ENCODE measurements around the gene ADGRE2. TPM values are rescaled to one million over a fixed set of nuclear protein-coding genes. Genes with fewer than 3 reads are reported as not detected.
A peak's percentile ranks its signal among the peaks of the same experiment; 100 is the strongest.
"Not testable (repeated sequence)": the region's sequence is repeated elsewhere in the genome, so short reads cannot be mapped to it uniquely, and the experiment has no call there.

The ADGRE2 gene
- 0.21 TPM for total RNA-seq

- H3K4me3 ChIP-seq, H3K27me3 ChIP-seq: not testable (repeated sequence)
- peak in 1 of 2 donors; percentile 37 for DNase-seq (ENCODE audit: low spot score in 2 of 2)
These were observed at the start of gene ADGRE2 for GRCh38 chr19:14778110-14778845. Gene ADGRE2 (minus strand): TSS chr19:14778560. CDS start chr19:14776756, 1,804 bp downstream.

GRCh38 chr19:14826006-14826405 is 47.6 kb upstream of the ADGRE2 start:
- intact Hi-C loops (cut with DNase I): no loop called here
- no peak overlapping the region for H3K27ac ChIP-seq
- H3K4me1 ChIP-seq: no peaks in the 10 kb centered on the region
- no peak for TF ChIP-seq CTCF (IDR thresholded peaks at IDR 0.05)
- H3K4me3 ChIP-seq: no peak overlapping the region
- no peaks in the 10 kb centered on the region for H3K27me3 ChIP-seq
- no peaks in the 10 kb centered on the region for H3K36me3 ChIP-seq
- H3K9me3 ChIP-seq: no peaks in the 10 kb centered on the region
- no peak for DNase-seq (ENCODE audit: low spot score in 2 of 2)

More at GRCh38 chr19:14778110-14778845, at the start of gene ADGRE2:
- H3K4me1 ChIP-seq; H3K9me3 ChIP-seq; intact Hi-C loops (cut with DNase I); H3K36me3 ChIP-seq; H3K27ac ChIP-seq: not testable (repeated sequence)

- Histone ChIP-seq H3K27me3 (no peaks in the 10 kb centered on the region), H3K4me3 (no peak overlapping the region), H3K36me3 (no peaks in the 10 kb centered on the region), H3K4me1 (no peaks in the 10 kb centered on the region), H3K9me3 (no peaks in the 10 kb centered on the region), H3K27ac (no peak overlapping the region)
- no peak for DNase-seq (ENCODE audit: low spot score in 2 of 2)
- intact Hi-C loops (cut with DNase I): no loop called here
- no peak for TF ChIP-seq CTCF (IDR thresholded peaks at IDR 0.05)
These were observed 43.6 kb upstream of the ADGRE2 start for GRCh38 chr19:14821937-14822336.

- no peaks in the 10 kb centered on the region for H3K9me3 ChIP-seq
- DNase-seq (ENCODE audit: low spot score in 2 of 2): no peak
- no peaks in the 10 kb centered on the region for H3K4me1 ChIP-seq
- no peak overlapping the region for H3K27ac ChIP-seq
- H3K36me3 ChIP-seq: no peaks in the 10 kb centered on the region
- H3K4me3 ChIP-seq: no peak overlapping the region
- intact Hi-C loops (cut with DNase I): no loop called here
- no peak for TF ChIP-seq CTCF (IDR thresholded peaks at IDR 0.05)
- no peaks in the 10 kb centered on the region for H3K27me3 ChIP-seq
These were observed 40.2 kb upstream of the ADGRE2 start for GRCh38 chr19:14818588-14818987.

GRCh38 chr19:14817052-14817451 is 38.7 kb upstream of the ADGRE2 start:
- no peaks in the 10 kb centered on the region for H3K4me1 ChIP-seq
- no peak overlapping the region for H3K27ac ChIP-seq
- intact Hi-C loops (cut with DNase I): no loop called here
- no peaks in the 10 kb centered on the region for H3K27me3 ChIP-seq
- no peaks in the 10 kb centered on the region for H3K36me3 ChIP-seq
- no peak for DNase-seq (ENCODE audit: low spot score in 2 of 2)
- H3K4me3 ChIP-seq: no peak overlapping the region
- H3K9me3 ChIP-seq: no peaks in the 10 kb centered on the region
- no peak for TF ChIP-seq CTCF (IDR thresholded peaks at IDR 0.05)

- H3K4me3 ChIP-seq: no peak overlapping the region
- no peaks in the 10 kb centered on the region for H3K27me3 ChIP-seq
- TF ChIP-seq CTCF (IDR thresholded peaks at IDR 0.05): no peak
- intact Hi-C loops (cut with DNase I): no loop called here
- DNase-seq (ENCODE audit: low spot score in 2 of 2): no peak
- H3K36me3 ChIP-seq: no peaks in the 10 kb centered on the region
- no peak overlapping the region for H3K27ac ChIP-seq
- H3K4me1 ChIP-seq: no peaks in the 10 kb centered on the region
- H3K9me3 ChIP-seq: no peaks in the 10 kb centered on the region
These were observed 36.8 kb upstream of the ADGRE2 start for GRCh38 chr19:14814982-14815652.

Data from ascending aorta (tissue), 2 donors.